Measurements from ENCODE around the gene MRPL46.

DNA sequence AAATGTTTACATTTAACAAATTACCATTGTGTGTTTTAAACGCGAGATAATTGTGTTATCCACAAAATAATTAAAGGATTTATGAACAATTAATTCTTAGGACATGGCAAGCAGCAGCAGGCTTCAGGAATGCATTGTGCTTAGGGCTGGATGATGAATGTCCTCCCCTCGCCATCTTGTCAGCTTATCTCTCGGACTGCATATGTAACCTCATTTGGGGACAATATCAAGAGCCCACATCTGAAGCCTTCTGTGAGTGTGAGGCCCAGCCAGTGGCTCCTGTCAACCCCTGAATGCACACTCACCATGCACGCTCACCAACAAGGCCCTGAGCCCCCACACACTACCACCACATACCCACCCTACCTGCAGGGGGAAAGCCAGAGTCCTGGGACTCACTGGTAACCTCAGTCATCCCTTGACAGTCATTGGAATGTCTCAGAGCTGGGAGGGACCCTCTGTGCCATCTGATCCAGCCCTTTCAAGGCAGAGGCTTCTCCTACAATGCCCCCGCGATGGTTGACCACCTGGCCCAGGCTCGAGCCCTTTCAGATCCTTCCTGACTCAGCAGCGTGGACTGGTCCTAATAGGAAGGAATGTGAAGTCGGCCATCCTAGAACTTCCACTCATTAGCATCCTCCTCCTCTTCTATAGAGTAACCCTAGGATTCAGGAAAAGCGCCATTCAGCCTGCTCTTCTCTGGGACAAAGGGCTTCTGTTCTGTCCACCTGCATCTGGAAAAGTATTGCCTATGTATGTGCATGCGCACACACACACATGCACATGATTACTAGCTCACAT, 38.2 kb downstream of the MRPL46 start:
- TF ChIP-seq CTCF (IDR thresholded peaks at IDR 0.05; ENCODE audit: low read depth, low read length) (no peak), EZH2phosphoT487 (IDR thresholded peaks at IDR 0.05; ENCODE audit: low read depth) (no peak)
